MM.1S (cell line): ENCODE results near the gene SLC35E2B.

Experiments used
- DNase-seq: peaks from one replicate; pipeline ENCODE4 v3.0.0-alpha.2; 2015
- H2AFZ ChIP-seq: fragments of 300-600 bp; sonication (generic); 2 replicates; pipeline ENCODE4 v1.6.0; 2016; ENCODE audit warnings: antibody characterized with exemption, low read length
- H3F3A ChIP-seq: fragments of 300-600 bp; sonication (generic); 2 replicates; pipeline ENCODE4 v1.6.1; 2016; ENCODE audit warnings: mild to moderate bottlenecking, antibody characterized with exemption, low read length, moderate library complexity, mixed read lengths; ENCODE audit not compliant: insufficient read depth
- H3K27ac ChIP-seq: fragments of 300-600 bp; sonication (generic); 2 replicates; pipeline ENCODE4 v1.5.1; 2016; ENCODE audit warnings: mild to moderate bottlenecking, low read length
- H3K27me3 ChIP-seq: fragments of 300-600 bp; sonication (generic); replicated peaks from 2 replicates; pipeline ENCODE4 v1.6.0; 2016; ENCODE audit warnings: low read length; ENCODE audit not compliant: insufficient read depth
- H3K36me3 ChIP-seq: fragments of 300-600 bp; sonication (generic); replicated peaks from 2 replicates; pipeline ENCODE4 v1.6.1; 2016; ENCODE audit warnings: mild to moderate bottlenecking, low read length, mixed read lengths; ENCODE audit not compliant: insufficient read depth
- H3K4me1 ChIP-seq: fragments of 300-600 bp; sonication (generic); 2 replicates; pipeline ENCODE4 v1.6.1; 2016; ENCODE audit warnings: low read length, mixed read lengths
- H3K4me2 ChIP-seq: fragments of 300-600 bp; sonication (generic); 2 replicates; pipeline ENCODE4 v1.6.0; 2016; ENCODE audit warnings: low read depth, low read length
- H3K4me3 ChIP-seq: fragments of 300-600 bp; sonication (generic); 2 replicates; pipeline ENCODE4 v1.5.1; 2016; ENCODE audit warnings: low read length, mixed read lengths
- H3K79me2 ChIP-seq: fragments of 300-600 bp; sonication (generic); 2 replicates; pipeline ENCODE4 v1.6.1; 2016; ENCODE audit warnings: mixed run types, low read length, mixed read lengths
- H3K9ac ChIP-seq: fragments of 300-600 bp; sonication (generic); 2 replicates; pipeline ENCODE4 v1.6.1; 2016; ENCODE audit warnings: low read length, mixed read lengths
- H3K9me2 ChIP-seq: fragments of 300-600 bp; sonication (generic); replicated peaks from 2 replicates; pipeline ENCODE4 v1.6.1; 2016; ENCODE audit warnings: mild to moderate bottlenecking, low read length, mixed read lengths; ENCODE audit not compliant: insufficient read depth
- H3K9me3 ChIP-seq: fragments of 300-600 bp; sonication (generic); replicated peaks from 2 replicates; pipeline ENCODE4 v1.6.1; 2016; ENCODE audit warnings: mild to moderate bottlenecking, low read length, mixed read lengths; ENCODE audit not compliant: insufficient read depth
- H4K20me1 ChIP-seq: fragments of 300-600 bp; sonication (generic); 2 replicates; pipeline ENCODE4 v1.6.1; 2016; ENCODE audit warnings: mild to moderate bottlenecking, low read length, moderate library complexity, mixed read lengths; ENCODE audit not compliant: insufficient read depth
- CTCF ChIP-seq: fragments of 300-600 bp; sonication (generic); IDR thresholded peaks from 2 replicates; pipeline ENCODE4 v1.5.1; 2016; ENCODE audit warnings: antibody characterized with exemption, low read length, mixed read lengths
- EZH2 ChIP-seq: fragments of 300-600 bp; sonication (generic); optimal IDR thresholded peaks from 2 replicates; pipeline ENCODE3; 2017; ENCODE audit warnings: low read depth, mild to moderate bottlenecking, antibody characterized with exemption, low read length, mixed read lengths
- EZH2phosphoT487 ChIP-seq: fragments of 300-600 bp; sonication (generic); IDR thresholded peaks from 2 replicates; pipeline ENCODE4 v1.6.1; 2018; ENCODE audit warnings: antibody characterized with exemption, low read length

The SLC35E2B gene

GRCh38 chr1:1616045-1616790, 76.4 kb downstream of the SLC35E2B start:
- peak overlapping the region; percentile 87 for H3K4me3 ChIP-seq
- H3K9me2 ChIP-seq: no peaks in the 10 kb centered on the region
- no peaks in the 10 kb centered on the region for H4K20me1 ChIP-seq
- no peaks in the 10 kb centered on the region for H3K36me3 ChIP-seq
- no peak overlapping the region for H3K27ac ChIP-seq
- H3F3A ChIP-seq: peaks cover 3% of the 10 kb centered on the region; the same call in 1 of the 2 replicates
- H3K4me2 ChIP-seq: peak overlapping the region; percentile 97
- DNase-seq: peak; percentile 46
- H3K27me3 ChIP-seq: no peaks in the 10 kb centered on the region
- peaks cover 23% of the 10 kb centered on the region for H3K79me2 ChIP-seq
- H2AFZ ChIP-seq: peak overlapping the region; percentile 45; the same call in 1 of the 2 replicates
- TF ChIP-seq EZH2 (no peak), CTCF (no peak), EZH2phosphoT487 (no peak)
- H3K9ac ChIP-seq: peak overlapping the region; percentile 100
- H3K4me1 ChIP-seq: peaks cover 3% of the 10 kb centered on the region; the same call in 1 of the 2 replicates
- no peaks in the 10 kb centered on the region for H3K9me3 ChIP-seq

GRCh38 chr1:1615256-1616044, 77.1 kb downstream of the SLC35E2B start, which contains the start of gene MIB2:
Gene MIB2 (plus strand): TSS chr1:1615500. CDS start chr1:1623453, 7,953 bp downstream.
- Histone ChIP-seq H4K20me1 (no peaks in the 10 kb centered on the region), H3K4me2 (peak within 1 kb of the TSS; percentile 97), H3K4me3 (peak within 1 kb of the TSS; percentile 98), H3K9ac (peak within 1 kb of the TSS; percentile 100), H3K4me1 (peaks cover 9% of the 10 kb centered on the region), H2AFZ (peak within 1 kb of the TSS; percentile 71), H3K27me3 (no peaks in the 10 kb centered on the region), H3K9me2 (no peaks in the 10 kb centered on the region), H3K79me2 (peaks cover 23% of the 10 kb centered on the region), H3K27ac (peak within 1 kb of the TSS; percentile 100), H3K9me3 (no peaks in the 10 kb centered on the region), H3F3A (peaks cover 3% of the 10 kb centered on the region; the same call in 1 of the 2 replicates), H3K36me3 (no peaks in the 10 kb centered on the region)
- peak; percentile 99 for DNase-seq
- TF ChIP-seq EZH2phosphoT487 (no peak), EZH2 (no peak), CTCF (no peak)

GRCh38 chr1:1614954-1615255, 77.7 kb downstream of the SLC35E2B start:
- no peaks in the 10 kb centered on the region for H3K9me3 ChIP-seq
- H3K9ac ChIP-seq: peak overlapping the region; percentile 100
- peak overlapping the region; percentile 100; the same call in 1 of the 2 replicates for H3K27ac ChIP-seq
- peak overlapping the region; percentile 94 for H3K4me2 ChIP-seq
- H3K9me2 ChIP-seq: no peaks in the 10 kb centered on the region
- H3K4me3 ChIP-seq: peak overlapping the region; percentile 98
- no peaks in the 10 kb centered on the region for H3K27me3 ChIP-seq
- no peak for TF ChIP-seq EZH2phosphoT487
- TF ChIP-seq EZH2: no peak
- H4K20me1 ChIP-seq: no peaks in the 10 kb centered on the region
- H3K79me2 ChIP-seq: peaks cover 23% of the 10 kb centered on the region
- peaks cover 8% of the 10 kb centered on the region; the same call in 1 of the 2 replicates for H3F3A ChIP-seq
- H2AFZ ChIP-seq: peak overlapping the region; percentile 71
- DNase-seq: no peak
- peaks cover 14% of the 10 kb centered on the region for H3K4me1 ChIP-seq
- no peaks in the 10 kb centered on the region for H3K36me3 ChIP-seq
